Naive thymus-derived CD4-positive, alpha-beta T cell (primary cell): ENCODE measurements around the gene NELFCD. TPM values are rescaled to one million over a fixed set of nuclear protein-coding genes. Genes with fewer than 3 reads are reported as not detected.

Experiments
- ATAC-seq: fragments of 150-1000 bp; cut with Tn5 transposase; 2 replicates; pipeline ENCODE4 v1.10.0; 2021; ENCODE audit warnings: mild to moderate bottlenecking, moderate library complexity
- CTCF ChIA-PET: fragments of 350-600 bp; sonication (Branson Sonifier 250); formaldehyde crosslinking; loops from one replicate; lab custom pipeline; 2021; ENCODE audit warnings: antibody characterized with exemption; lab: Charles Lee
- POLR2A ChIA-PET: fragments of 350-600 bp; sonication (Branson Sonifier 250); formaldehyde crosslinking; loops from one replicate; lab custom pipeline; 2021; ENCODE audit warnings: antibody characterized with exemption, inconsistent platforms; lab: Charles Lee
- DNase-seq, 9 donors: peaks; one replicate each; pipeline versions ENCODE4 v3.0.0 to v3.0.0-alpha.2; 2020 to 2022; ENCODE audit warnings: mixed read lengths in 1 of 9
- H3K27ac ChIP-seq: one replicate; pipeline ENCODE4 v1.7.0; 2013; ENCODE audit warnings: mild to moderate bottlenecking, low read depth, low read length, moderate library complexity
- H3K27me3 ChIP-seq, 2 donors: one replicate each; pipeline ENCODE4 v1.7.0; 2013; ENCODE audit warnings: low read length in 2 of 2, mild to moderate bottlenecking in 2 of 2, moderate library complexity in 2 of 2; ENCODE audit not compliant: control insufficient read depth in 2 of 2, insufficient read depth in 2 of 2
- H3K36me3 ChIP-seq, 3 experiments: 1 replicate in 2 of 3; 2 replicates in 1 of 3; pipeline ENCODE4 v1.7.0; 2013; ENCODE audit warnings: low read length in 3 of 3, mild to moderate bottlenecking in 3 of 3, moderate library complexity in 1 of 3; ENCODE audit not compliant: insufficient read depth in 3 of 3, control insufficient read depth in 2 of 3
- H3K4me1 ChIP-seq, 2 donors: one replicate each; pipeline ENCODE4 v1.7.0; 2013; ENCODE audit warnings: low read length in 2 of 2, mild to moderate bottlenecking in 2 of 2, moderate library complexity in 1 of 2; ENCODE audit not compliant: control insufficient read depth in 2 of 2, insufficient read depth in 2 of 2
- H3K4me3 ChIP-seq: 2 replicates; pipeline ENCODE4 v1.7.0; 2013; ENCODE audit warnings: mild to moderate bottlenecking, low read length
- H3K9me3 ChIP-seq, 3 experiments: 1 replicate in 2 of 3; 2 replicates in 1 of 3; pipeline ENCODE4 v1.7.0; 2013; ENCODE audit warnings: low read length in 3 of 3; ENCODE audit not compliant: control insufficient read depth in 2 of 3
- H3K27ac Mint-ChIP-seq, 9 donors: one replicate each; pipeline ENCODE4 v1.8.0; 2020 to 2022; ENCODE audit warnings: mixed read lengths in 9 of 9, mild to moderate bottlenecking in 8 of 9, moderate library complexity in 5 of 9, inconsistent platforms in 2 of 9
- H3K27me3 Mint-ChIP-seq, 5 donors: one replicate each; pipeline ENCODE4 v1.8.0; 2021 to 2022; ENCODE audit warnings: mixed read lengths in 5 of 5, mild to moderate bottlenecking in 1 of 5
- H3K36me3 Mint-ChIP-seq, 5 donors: one replicate each; pipeline ENCODE4 v1.8.0; 2020 to 2022; ENCODE audit warnings: mixed read lengths in 5 of 5, mild to moderate bottlenecking in 3 of 5, inconsistent platforms in 1 of 5
- H3K4me1 Mint-ChIP-seq, 7 donors: one replicate each; pipeline ENCODE4 v1.8.0; 2020 to 2022; ENCODE audit warnings: mixed read lengths in 7 of 7, mild to moderate bottlenecking in 3 of 7, inconsistent platforms in 1 of 7
- H3K4me3 Mint-ChIP-seq, 10 donors: one replicate each; pipeline ENCODE4 v1.8.0; 2020 to 2022; ENCODE audit warnings: mild to moderate bottlenecking in 10 of 10, mixed read lengths in 10 of 10, moderate library complexity in 6 of 10, inconsistent platforms in 2 of 10
- H3K9me3 Mint-ChIP-seq, 11 donors: one replicate each; pipeline ENCODE4 v1.8.0; 2020 to 2022; ENCODE audit warnings: mixed read lengths in 11 of 11, mild to moderate bottlenecking in 4 of 11, inconsistent platforms in 1 of 11, moderate library complexity in 1 of 11
- intact Hi-C, 2 donors: fragments of 100-400 bp; cut with micrococcal nuclease; formaldehyde crosslinking; loops; one replicate each; pipeline ENCODE4 v1.15.1; 2023
- polyA plus RNA-seq, 2 donors: library from polyadenylated mRNA; unstranded; fragments of 300-500 nt; fragmentation: Illumina TruSeq; gene quantifications; one replicate each; pipeline ENCODE4 v1.2.3, GENCODE V29; 2021
- total RNA-seq, 6 experiments: library from RNA in 5 of 6; stranded (reverse) in 5 of 6; gene quantifications; 1 replicate in 5 of 6; 2 replicates in 1 of 6; pipeline ENCODE4 v1.2.3 and lab custom pipeline; 2021 to 2026

The NELFCD gene
- total and polyA plus RNA-seq, 7 experiments from 2014 or later, result 65.0 to 96.1 (median 89.0) TPM

GRCh38 chr20:59025086-59025485 is 44.0 kb downstream of the NELFCD start:
- peaks cover 19 to 70% (median 28%) of the 10 kb centered on the region in 3 experiments for H3K36me3 ChIP-seq
- ChIA-PET POLR2A (interaction anchor here (1.3 kb wide), 1 partner anchor 9 kb away, joined by 4 read pairs; no protein-coding TSS in a partner anchor), CTCF (interaction anchor here (0.5 to 1.2 kb wide), 2 partner anchors 17 to 154 kb away, joined by 3 to 4 read pairs; no protein-coding TSS in a partner anchor)
- no peak for DNase-seq
- H3K4me1 ChIP-seq, result peaks cover 25 to 34% of the 10 kb centered on the region in 2 donors
- Mint-ChIP-seq H3K4me1 (peaks cover 41 to 62% (median 52%) of the 10 kb centered on the region in 7 donors), H3K4me3 (no peak overlapping the region), H3K9me3 (no peaks in the 10 kb centered on the region), H3K27ac (peak overlapping the region in 2 of 9 donors; percentile 21 to 59), H3K27me3 (no peaks in the 10 kb centered on the region), H3K36me3 (peaks cover 13 to 51% (median 34%) of the 10 kb centered on the region in 5 donors)
- H3K27ac ChIP-seq, result no peak overlapping the region
- no peak overlapping the region for H3K4me3 ChIP-seq
- H3K9me3 ChIP-seq, result no peaks in the 10 kb centered on the region
- intact Hi-C loops, result no loop called here
- no peak for ATAC-seq
- no peaks in the 10 kb centered on the region for H3K27me3 ChIP-seq

GRCh38 chr20:59025511-59025910 is 44.5 kb downstream of the NELFCD start:
- POLR2A ChIA-PET, result interaction anchor here (1.3 kb wide), 1 partner anchor 9 kb away, joined by 4 read pairs; no protein-coding TSS in a partner anchor
- H3K36me3 Mint-ChIP-seq, result peaks cover 13 to 54% (median 38%) of the 10 kb centered on the region in 5 donors
- Histone ChIP-seq H3K36me3 (peaks cover 19 to 72% (median 32%) of the 10 kb centered on the region in 3 experiments), H3K4me3 (no peak overlapping the region), H3K27ac (no peak overlapping the region), H3K4me1 (peaks cover 29 to 38% of the 10 kb centered on the region in 2 donors), H3K27me3 (no peaks in the 10 kb centered on the region), H3K9me3 (no peaks in the 10 kb centered on the region)
- no peaks in the 10 kb centered on the region for H3K27me3 Mint-ChIP-seq
- peak overlapping the region in 1 of 9 donors; percentile 21 for H3K27ac Mint-ChIP-seq
- peaks cover 45 to 66% (median 57%) of the 10 kb centered on the region in 7 donors for H3K4me1 Mint-ChIP-seq
- no peaks in the 10 kb centered on the region for H3K9me3 Mint-ChIP-seq
- DNase-seq, result no peak
- ATAC-seq, result no peak
- intact Hi-C loops, result no loop called here
- H3K4me3 Mint-ChIP-seq, result no peak overlapping the region
- CTCF ChIA-PET, result no interaction called here

- Histone ChIP-seq H3K27me3 (no peaks in the 10 kb centered on the region), H3K4me3 (no peak overlapping the region), H3K4me1 (peaks cover 38 to 46% of the 10 kb centered on the region in 2 donors), H3K9me3 (no peaks in the 10 kb centered on the region), H3K36me3 (peaks cover 19 to 72% (median 32%) of the 10 kb centered on the region in 3 experiments), H3K27ac (peak overlapping the region; percentile 27)
- intact Hi-C loops, result no loop called here
- Mint-ChIP-seq H3K36me3 (peaks cover 13 to 51% (median 42%) of the 10 kb centered on the region in 5 donors), H3K27ac (peak overlapping the region in 7 of 9 donors; percentile 4 to 65 (median 43)), H3K9me3 (no peaks in the 10 kb centered on the region), H3K4me1 (peaks cover 52 to 75% (median 63%) of the 10 kb centered on the region in 7 donors), H3K4me3 (peak overlapping the region in 7 of 10 donors; percentile 3 to 64 (median 20)), H3K27me3 (no peaks in the 10 kb centered on the region)
- DNase-seq (no peak), ATAC-seq (no peak)
- ChIA-PET POLR2A (interaction anchor here (0.9 kb wide), 1 partner anchor 137 kb away, joined by 3 read pairs; no protein-coding TSS in a partner anchor), CTCF (no interaction called here)
Observed at GRCh38 chr20:59026904-59027740, 46.1 kb downstream of the NELFCD start.

GRCh38 chr20:59027741-59028320 is 46.8 kb downstream of the NELFCD start:
- intact Hi-C loops, result no loop called here
- H3K4me3 Mint-ChIP-seq, result peak overlapping the region in 2 of 10 donors; percentile 54 to 87
- H3K27ac Mint-ChIP-seq, result peak overlapping the region in 1 of 9 donors; percentile 10
- ATAC-seq, result no peak
- no peaks in the 10 kb centered on the region for H3K27me3 Mint-ChIP-seq
- CTCF ChIA-PET, result no interaction called here
- H3K9me3 Mint-ChIP-seq, result no peaks in the 10 kb centered on the region
- POLR2A ChIA-PET, result interaction anchor here (1.2 kb wide), 1 partner anchor 9 kb away, joined by 6 read pairs; no protein-coding TSS in a partner anchor
- peaks cover 7 to 51% (median 37%) of the 10 kb centered on the region in 5 donors for H3K36me3 Mint-ChIP-seq
- Histone ChIP-seq H3K27me3 (no peaks in the 10 kb centered on the region), H3K27ac (peak overlapping the region; percentile 27), H3K9me3 (no peaks in the 10 kb centered on the region), H3K4me1 (peaks cover 41 to 46% of the 10 kb centered on the region in 2 donors), H3K36me3 (peaks cover 19 to 67% (median 32%) of the 10 kb centered on the region in 3 experiments), H3K4me3 (no peak overlapping the region)
- peaks cover 52 to 75% (median 67%) of the 10 kb centered on the region in 7 donors for H3K4me1 Mint-ChIP-seq
- no peak for DNase-seq

- H3K9me3 Mint-ChIP-seq, result no peaks in the 10 kb centered on the region
- no peak overlapping the region for H3K27ac ChIP-seq
- H3K4me3 Mint-ChIP-seq, result peak overlapping the region; percentile 22 to 96 (median 68)
- H3K4me1 ChIP-seq, result peaks cover 44 to 46% of the 10 kb centered on the region in 2 donors
- ChIA-PET POLR2A (interaction anchor here (0.8 to 1.6 kb wide), 5 partner anchors 8 to 261 kb away, joined by 3 to 10 read pairs (median 3); no protein-coding TSS in a partner anchor), CTCF (interaction anchor here (1.0 kb wide), 1 partner anchor 178 kb away, joined by 3 read pairs; no protein-coding TSS in a partner anchor)
- H3K27ac Mint-ChIP-seq, result peak overlapping the region in 4 of 9 donors; percentile 10 to 72 (median 40)
- H3K9me3 ChIP-seq, result no peaks in the 10 kb centered on the region
- peaks cover 51 to 74% (median 68%) of the 10 kb centered on the region in 7 donors for H3K4me1 Mint-ChIP-seq
- H3K4me3 ChIP-seq, result no peak overlapping the region
- no peaks in the 10 kb centered on the region for H3K27me3 ChIP-seq
- DNase-seq, result no peak
- no peak for ATAC-seq
- no peaks in the 10 kb centered on the region for H3K27me3 Mint-ChIP-seq
- intact Hi-C loops, result no loop called here
- peaks cover 19 to 57% (median 32%) of the 10 kb centered on the region in 3 experiments for H3K36me3 ChIP-seq
- peaks cover 6 to 45% (median 35%) of the 10 kb centered on the region in 5 donors for H3K36me3 Mint-ChIP-seq
Observed at GRCh38 chr20:59028812-59029211, 47.8 kb downstream of the NELFCD start.
